ENCODE results near the gene ARVCF. TPM values are rescaled to one million over a fixed set of nuclear protein-coding genes. Genes with fewer than 3 reads are reported as not detected.

The ARVCF gene
- total and polyA plus RNA-seq, 9 of the 15 experiments (the other 6 are each of a cell fraction or from before 2014, with no cell fraction given) = 0.03 to 97.4 (median 15.6) TPM

- TF ChIP-seq ZNF224 (CRISPR knock-in tag; IDR thresholded peaks at IDR 0.05) (no peak), ZC3H4 (CRISPR knock-in tag; IDR thresholded peaks at IDR 0.05; ENCODE audit: borderline replicate concordance) (no peak), HDGF (IDR thresholded peaks at IDR 0.05) (no peak), RB1 (IDR thresholded peaks at IDR 0.05; ENCODE audit: low read depth) (0 out of 2 replicates have a peak, but pooled peaks have one; percentile 3), PHB (CRISPR knock-in tag; IDR thresholded peaks at IDR 0.05) (0 out of 2 replicates have a peak, but pooled peaks have one; percentile 6), ZHX1 (conservative IDR thresholded peaks at IDR 0.05; ENCODE audit: low read length) (peak; percentile 53; the same call in 1 of the 2 replicates), ZFP91 (CRISPR knock-in tag; IDR thresholded peaks at IDR 0.05) (no peak), OTX1 (CRISPR knock-in tag; IDR thresholded peaks at IDR 0.05) (0 out of 2 replicates have a peak, but pooled peaks have one; percentile 0), ETV6 (IDR thresholded peaks at IDR 0.05; ENCODE audit: borderline replicate concordance in 1 of 2, low read depth in 2 of 2, low read length in 1 of 2) (0 out of 4 replicates have a peak, but pooled peaks of 1 of the 2 experiments have one; percentile 6), ETV6 (CRISPR knock-in tag; IDR thresholded peaks at IDR 0.05; ENCODE audit: borderline replicate concordance) (no peak), XRCC3 (IDR thresholded peaks at IDR 0.05) (no peak)
These were observed 41.0 kb downstream of the ARVCF start (continued) for GRCh38 chr22:19975707-19976035.

Measured in K562 (cell line).